GM12875 (cell line): ENCODE measurements around the gene MMP20.

Experiments
- H3K4me3 ChIP-seq: one replicate; pipeline ENCODE4 v1.5.1; 2011; ENCODE audit warnings: low read depth, low read length, control low read depth
- CTCF ChIP-seq: IDR thresholded peaks from 2 replicates; pipeline ENCODE4 v1.5.1; 2011; ENCODE audit warnings: low read depth, mild to moderate bottlenecking, control low read depth, inconsistent platforms, low read length, moderate library complexity, borderline replicate concordance; ENCODE audit not compliant: insufficient read depth

MMP20 gene

DNA sequence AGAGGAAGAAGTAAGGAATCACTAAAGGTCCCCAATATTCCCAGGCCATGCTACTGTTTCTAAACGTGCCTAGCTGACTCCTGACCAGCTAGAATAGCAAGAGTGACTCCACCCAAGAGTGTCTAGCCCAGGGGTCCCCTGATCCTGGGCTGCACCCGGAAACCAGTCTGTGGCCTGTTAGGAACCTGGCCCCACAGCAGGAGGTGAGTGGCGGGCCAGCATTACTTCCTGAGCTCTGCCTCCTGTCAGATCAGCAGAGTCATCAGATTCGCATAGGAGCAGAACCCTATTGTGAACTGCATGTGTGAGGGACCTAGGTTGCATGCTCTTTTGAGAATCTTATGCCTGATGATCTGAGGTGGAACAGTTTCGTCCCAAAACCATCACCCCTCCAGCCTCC is 2.0 kb downstream of the MMP20 start:
- TF ChIP-seq CTCF = no peak
- no peak overlapping the region for H3K4me3 ChIP-seq

GRCh38 chr11:102622258-102622657 is 2.9 kb downstream of the MMP20 start:
- TF ChIP-seq CTCF = no peak
- H3K4me3 ChIP-seq = no peak overlapping the region

- no peak for TF ChIP-seq CTCF
- no peak overlapping the region for H3K4me3 ChIP-seq
Observed at GRCh38 chr11:102620818-102621561, 4.1 kb downstream of the MMP20 start.

DNA sequence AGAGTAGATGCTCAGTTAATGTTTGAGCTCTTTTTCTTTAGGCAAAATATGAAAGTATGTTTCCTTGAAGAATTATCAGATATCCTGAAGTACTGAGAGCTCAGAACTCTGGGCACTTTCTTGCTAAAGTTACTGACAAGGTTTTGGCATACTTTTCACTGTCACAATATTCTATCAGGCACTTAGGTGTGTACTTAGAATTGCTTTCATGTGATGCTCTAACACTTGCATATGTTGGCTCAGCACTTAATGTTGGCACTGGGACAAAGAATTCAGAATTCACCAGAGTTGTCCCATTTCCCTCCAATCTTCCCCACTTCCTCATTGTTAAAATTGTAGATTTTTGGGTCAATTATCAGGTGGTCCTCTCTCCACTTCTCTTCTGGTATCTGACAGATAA is 5.0 kb downstream of the MMP20 start:
- no peak overlapping the region for H3K4me3 ChIP-seq
- no peak for TF ChIP-seq CTCF

DNA sequence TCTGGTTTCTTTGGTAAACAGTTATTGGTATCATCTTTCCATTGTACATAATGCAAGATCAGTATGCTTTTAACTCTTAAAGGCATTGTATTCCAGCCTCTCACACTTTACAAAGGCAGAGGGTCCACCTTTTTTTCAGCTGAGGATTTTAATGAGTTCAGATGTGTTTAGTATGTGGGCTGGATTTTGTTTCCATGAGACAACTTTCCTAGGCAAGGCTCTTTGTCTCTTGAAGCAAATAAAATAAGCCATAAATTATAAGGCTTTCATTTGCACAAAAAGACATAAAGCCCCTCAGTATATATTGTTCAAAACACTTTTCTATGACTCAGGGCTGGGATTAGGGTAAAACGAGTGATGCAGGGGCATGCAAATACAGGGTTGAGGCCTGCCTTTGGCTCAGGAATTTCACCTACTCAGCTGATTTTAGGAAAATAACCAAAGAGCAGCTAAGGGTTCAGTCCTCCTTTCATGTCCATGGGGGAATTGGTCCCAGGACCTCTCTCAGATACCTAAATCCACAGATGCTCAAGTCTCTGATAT is 7.6 kb downstream of the MMP20 start:
- no peak for TF ChIP-seq CTCF

GRCh38 chr11:102615894-102616432 is 9.2 kb downstream of the MMP20 start:
- TF ChIP-seq CTCF = no peak
- no peak overlapping the region for H3K4me3 ChIP-seq

More for the DNA sequence above, 7.6 kb downstream of the MMP20 start:
- H3K4me3 ChIP-seq = no peak overlapping the region

GRCh38 chr11:102615077-102615893 is 9.8 kb downstream of the MMP20 start:
- no peak for TF ChIP-seq CTCF
- no peak overlapping the region for H3K4me3 ChIP-seq
